ENCODE results near the gene CUL5.

GRCh38 chr11:107969219-107969618 is 39.5 kb upstream of the CUL5 start:
- TF ChIP-seq POLR2A (IDR thresholded peaks at IDR 0.05; ENCODE audit: low read length) (no peak), GATA1 (IDR thresholded peaks at IDR 0.05; ENCODE audit: low read depth, low read length) (no peak)
